GM19193 (cell line): ENCODE measurements around the gene SGSM2.

ENCODE experiments used
- POLR2A ChIP-seq: IDR thresholded peaks from 4 replicates; pipeline ENCODE4 v1.6.1; 2011; ENCODE audit not compliant: insufficient read depth, insufficient read length; ENCODE audit errors: extremely low read depth

Gene SGSM2

GRCh38 chr17:2386400-2387085, 49.2 kb downstream of the SGSM2 start:
- TF ChIP-seq POLR2A = no peak

DNA sequence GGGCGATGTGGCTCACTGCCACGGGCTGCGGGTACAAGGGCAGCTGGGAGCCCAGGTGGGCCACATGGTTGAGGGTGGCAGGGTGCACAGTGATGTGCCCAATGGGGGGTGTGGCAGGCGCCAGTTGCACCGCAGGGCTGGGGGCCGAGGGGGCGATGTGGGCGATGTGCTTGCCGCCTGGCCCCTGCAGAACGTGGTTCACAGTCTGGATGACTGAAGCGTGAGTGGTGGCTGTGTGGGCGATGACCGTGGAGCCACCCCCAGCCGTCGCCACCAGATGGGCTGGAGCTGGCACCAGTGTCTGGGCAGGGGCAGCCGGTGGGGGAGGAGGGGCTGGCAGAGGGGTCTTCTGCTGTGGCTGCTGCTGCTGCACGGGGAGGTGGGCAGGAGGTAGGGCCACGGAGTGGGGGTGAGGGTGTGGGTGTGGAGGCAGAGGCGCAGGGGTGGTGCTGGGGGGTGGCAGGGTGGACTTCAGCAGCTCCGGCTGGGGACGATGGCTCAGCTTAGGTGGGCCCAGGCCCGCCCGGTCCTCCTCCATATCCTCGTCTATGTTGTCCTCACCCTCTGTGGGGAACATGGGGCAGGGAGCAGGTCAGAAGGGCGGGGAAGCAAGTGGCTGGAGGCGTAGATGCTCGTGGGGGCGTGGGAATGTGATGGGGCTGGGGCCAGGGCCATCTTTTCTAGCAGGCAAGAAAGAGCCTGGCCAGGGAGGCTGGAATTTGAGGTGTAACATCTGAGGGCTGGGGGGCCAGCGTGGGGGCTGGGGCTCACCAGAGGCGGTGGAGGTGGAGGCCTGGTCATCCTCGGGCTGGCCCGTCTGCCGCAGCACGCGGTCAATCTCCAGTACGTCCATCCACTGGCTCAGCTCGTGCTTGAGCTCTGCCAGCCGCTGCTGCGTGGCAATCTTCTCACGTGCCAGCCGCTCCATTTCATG, 50.1 kb downstream of the SGSM2 start:
- no peak for TF ChIP-seq POLR2A

DNA sequence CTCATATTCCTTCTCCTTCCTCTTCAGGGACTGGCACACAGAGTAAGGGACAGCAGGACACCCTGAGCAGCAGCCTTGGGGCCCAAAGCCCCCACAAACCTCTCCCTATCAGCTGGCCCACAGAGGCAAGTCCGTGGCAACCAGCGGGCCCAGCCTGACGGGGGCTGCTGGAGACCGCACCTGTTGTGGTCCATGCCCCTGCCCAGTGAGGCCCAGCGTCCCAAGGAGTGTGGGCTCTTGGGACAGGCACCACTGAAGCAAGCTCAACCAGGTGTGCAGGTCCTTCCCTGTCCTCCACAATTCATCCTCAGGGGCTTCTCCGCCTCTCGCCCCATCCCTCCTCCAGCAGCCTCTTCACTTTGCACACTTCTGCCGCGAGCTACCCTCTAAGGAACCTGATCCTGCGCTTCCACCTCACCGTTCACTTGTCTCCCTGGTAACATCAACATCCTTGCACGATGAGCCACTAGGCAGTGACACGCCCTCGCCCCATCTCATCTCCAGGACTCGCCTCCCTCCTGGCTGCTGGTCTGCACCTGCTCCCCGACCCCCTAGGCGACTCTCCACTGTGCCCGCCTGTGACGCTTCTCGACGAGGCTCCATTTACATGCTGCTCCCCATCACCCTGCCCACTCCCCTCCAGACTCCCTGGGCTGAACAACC, 50.9 kb downstream of the SGSM2 start:
- no peak for TF ChIP-seq POLR2A

DNA sequence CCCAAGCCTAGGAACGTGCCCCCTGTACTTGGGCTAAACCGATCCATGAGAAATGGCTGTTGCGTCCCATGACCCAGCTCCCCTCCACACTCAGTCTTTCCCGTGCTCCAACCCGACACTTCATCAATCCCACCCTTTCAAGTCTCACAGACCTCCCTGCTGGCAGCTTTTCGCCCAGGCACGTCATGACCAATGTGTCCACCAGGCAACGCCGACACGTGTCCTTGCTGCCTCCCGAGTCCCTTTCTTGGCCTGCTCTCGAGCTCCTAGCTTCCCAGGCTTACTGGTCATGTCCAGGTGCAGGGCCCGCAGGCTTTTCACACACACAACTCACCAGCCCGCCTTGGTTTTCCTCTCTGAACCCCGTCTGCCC, 51.4 kb downstream of the SGSM2 start:
- TF ChIP-seq POLR2A = no peak

- TF ChIP-seq POLR2A = no peak
Observed at GRCh38 chr17:2390199-2390836, 53.0 kb downstream of the SGSM2 start.

GRCh38 chr17:2391597-2392251, 54.4 kb downstream of the SGSM2 start:
- no peak for TF ChIP-seq POLR2A

GRCh38 chr17:2392252-2393173, 55.2 kb downstream of the SGSM2 start:
- TF ChIP-seq POLR2A = peak; percentile 65

DNA sequence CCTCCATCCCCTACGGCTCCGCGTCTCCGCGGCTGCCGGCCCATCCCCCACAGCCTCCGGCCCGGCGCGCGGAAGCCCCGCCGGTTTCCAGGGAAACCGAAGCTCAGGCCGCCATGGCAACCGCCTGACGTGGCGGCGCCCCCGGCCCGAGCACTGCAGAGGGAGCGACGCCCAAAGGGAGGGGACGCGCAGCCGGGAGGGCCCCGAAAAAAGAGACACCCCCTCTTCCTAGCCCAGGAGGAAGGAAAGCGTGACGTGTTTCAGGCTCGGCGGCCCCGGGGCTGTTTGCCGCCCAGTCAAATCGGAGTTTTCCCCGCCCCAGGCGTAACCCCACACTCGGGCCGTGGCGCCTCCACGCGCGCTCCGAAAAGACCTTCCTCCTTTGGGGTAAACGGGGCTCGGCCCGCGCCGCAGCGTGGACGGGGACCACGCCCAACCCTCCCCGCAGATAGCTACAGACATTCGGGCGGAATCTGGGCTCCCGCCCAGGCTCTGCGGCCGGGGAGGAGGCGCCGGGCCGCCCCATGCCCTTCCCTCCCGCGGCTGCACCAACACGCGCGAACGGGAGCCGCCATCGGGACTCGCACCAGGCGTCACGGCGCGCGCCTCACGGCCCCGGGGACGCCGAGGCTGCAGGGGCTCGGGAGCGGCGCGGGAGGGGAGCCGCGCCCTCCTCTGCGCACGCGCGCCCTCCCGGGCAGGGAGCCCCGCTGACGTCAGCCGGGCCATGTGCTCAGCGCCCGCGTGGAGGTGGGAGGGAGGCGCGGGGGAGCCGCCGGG, 56.1 kb downstream of the SGSM2 start:
- TF ChIP-seq POLR2A = peak; percentile 35

- TF ChIP-seq POLR2A = peak; percentile 4
Observed at GRCh38 chr17:2393954-2394749, 56.9 kb downstream of the SGSM2 start.

GRCh38 chr17:2394775-2395201, 57.5 kb downstream of the SGSM2 start:
- TF ChIP-seq POLR2A = no peak

DNA sequence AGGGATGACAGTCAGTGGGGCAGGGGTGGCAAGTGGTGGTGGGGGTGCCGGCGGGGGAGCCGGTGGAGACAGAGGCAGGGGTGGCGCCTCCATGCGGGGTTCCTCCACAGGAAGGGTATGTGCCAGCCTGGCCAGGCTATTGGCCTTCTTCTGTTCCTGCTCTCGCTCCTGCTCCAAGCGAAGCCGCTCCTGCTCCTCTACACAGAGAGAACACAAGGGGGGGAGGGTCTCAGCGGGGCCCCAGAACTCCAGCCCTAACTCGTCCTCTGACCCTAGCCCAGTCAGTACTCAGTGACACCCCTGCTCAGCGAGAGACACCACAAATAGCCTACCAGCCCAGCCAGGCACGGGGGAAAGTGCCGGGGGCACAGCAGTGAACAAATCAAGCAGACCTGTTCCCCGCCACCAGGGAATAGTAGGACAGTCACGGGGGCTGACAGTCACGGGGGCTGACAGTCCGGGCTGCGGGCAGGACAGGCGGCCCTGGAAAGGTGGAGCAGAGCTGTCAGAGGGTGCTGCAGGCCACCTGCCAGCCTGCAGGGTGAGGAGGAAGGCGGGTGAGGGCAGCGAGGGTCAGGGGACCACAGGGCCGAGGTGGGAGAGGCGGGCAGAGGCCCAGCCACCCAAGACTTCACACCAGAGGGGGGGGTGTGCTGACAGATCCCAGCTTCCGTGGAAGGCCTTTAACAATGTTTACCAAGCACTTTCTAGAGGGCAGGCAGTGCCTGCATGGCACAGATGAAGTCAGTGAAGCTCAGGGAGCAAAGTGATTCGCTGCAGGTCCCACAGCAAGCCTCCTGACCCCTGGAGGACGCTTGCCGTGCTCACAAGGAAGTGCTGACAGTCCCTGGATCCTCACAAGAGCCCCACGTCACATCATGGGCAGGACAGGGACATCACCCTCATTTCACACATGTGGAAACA, 58.2 kb downstream of the SGSM2 start:
- no peak for TF ChIP-seq POLR2A
